Measurements from ENCODE around the gene EIF2S2. TPM values are rescaled to one million over a fixed set of nuclear protein-coding genes. Genes with fewer than 3 reads are reported as not detected.

EIF2S2 gene
- polyA plus RNA-seq, 2 of the 4 experiments (the other 2 are of a cell fraction): 149 to 227 TPM

- TF ChIP-seq MAZ (IDR thresholded peaks at IDR 0.05; ENCODE audit: borderline replicate concordance, low read depth, low read length): no peak
Observed at GRCh38 chr20:34070079-34070439, 42.0 kb downstream of the EIF2S2 start (continued).

- H3K9me3 ChIP-seq: no peaks in the 10 kb centered on the region
- TF ChIP-seq RAD21 (conservative IDR thresholded peaks at IDR 0.05 in 1 of 2, IDR thresholded peaks at IDR 0.05 in 1 of 2): peak; percentile 90 to 96
- TF ChIP-seq HOXB5 (CRISPR knock-in tag; IDR thresholded peaks at IDR 0.05): no peak
- TF ChIP-seq TP53 (CRISPR knock-in tag; IDR thresholded peaks at IDR 0.05): no peak
- peak; percentile 88 for TF ChIP-seq CTCF (IDR thresholded peaks at IDR 0.05)
- peak; percentile 77 for TF ChIP-seq SMC3 (IDR thresholded peaks at IDR 0.05)
- TF ChIP-seq RNF2 (IDR thresholded peaks at IDR 0.05; ENCODE audit: borderline replicate concordance, low read depth): no peak
- no peak for TF ChIP-seq RCOR1 (IDR thresholded peaks at IDR 0.05; ENCODE audit: low read depth, low read length)
- DNase-seq (ENCODE audit: low read depth in 1 of 2, low spot score in 1 of 2) (peak; percentile 66 to 83), ATAC-seq (peak; percentile 91), FAIRE-seq (no peak)
- POLR2A ChIA-PET: interaction anchor here (0.9 kb wide), 1 partner anchor 277 kb away, joined by 3 read pairs; no protein-coding TSS in a partner anchor
- WGBS (ENCODE audit: missing lambda C conversion rate): 49% methylated on average over 7 of the region's 7 CpGs
- CTCF ChIA-PET: interaction anchor here (0.5 to 4.8 kb wide), 56 partner anchors 9 to 1415 kb away, joined by 3 to 33 read pairs (median 4); no protein-coding TSS in a partner anchor
- H3K4me3 ChIP-seq: no peak overlapping the region
- no peak overlapping the region for H3K4me2 ChIP-seq
- no peak overlapping the region for H3K27ac ChIP-seq
- 0 out of 3 replicates have a peak, but pooled peaks cover 9% of the 10 kb centered on the region for H3K4me1 ChIP-seq
Observed at GRCh38 chr20:34069341-34070078, 42.5 kb downstream of the EIF2S2 start.

GRCh38 chr20:34068001-34068400 lies 44.0 kb downstream of the EIF2S2 start:
- Histone ChIP-seq H3K4me2 (no peak overlapping the region), H3K4me3 (no peak overlapping the region), H3K4me1 (0 out of 3 replicates have a peak, but pooled peaks cover 12% of the 10 kb centered on the region), H3K27ac (no peak overlapping the region), H3K9me3 (no peaks in the 10 kb centered on the region)
- TF ChIP-seq ATOH8 (CRISPR knock-in tag; IDR thresholded peaks at IDR 0.05; ENCODE audit: low read depth): no peak
- no peak for TF ChIP-seq REST (IDR thresholded peaks at IDR 0.05)
- TF ChIP-seq HES2 (IDR thresholded peaks at IDR 0.05): no peak
- TF ChIP-seq NPAS2 (CRISPR knock-in tag; IDR thresholded peaks at IDR 0.05; ENCODE audit: borderline replicate concordance): no peak
- TF ChIP-seq E2F6 (IDR thresholded peaks at IDR 0.05; ENCODE audit: borderline replicate concordance, low read depth): no peak
- no peak for TF ChIP-seq MYC (IDR thresholded peaks at IDR 0.05; ENCODE audit: borderline replicate concordance, low read length)
- no peak for TF ChIP-seq EHF (CRISPR knock-in tag; IDR thresholded peaks at IDR 0.05)
- no peak for TF ChIP-seq HDAC2 (IDR thresholded peaks at IDR 0.05)
- no peak for TF ChIP-seq POLR2AphosphoS2 (conservative IDR thresholded peaks at IDR 0.05; ENCODE audit: low read length)
- no peak for TF ChIP-seq GATA3 (IDR thresholded peaks at IDR 0.05; ENCODE audit: borderline replicate concordance)
- TF ChIP-seq KDM1A (IDR thresholded peaks at IDR 0.05; ENCODE audit: low read depth): no peak
- TF ChIP-seq CHD2 (IDR thresholded peaks at IDR 0.05; ENCODE audit: low read length, partially characterized antibody): no peak
- no peak for TF ChIP-seq MAX (IDR thresholded peaks at IDR 0.05)
- TF ChIP-seq ZC3H11A (IDR thresholded peaks at IDR 0.05): no peak
- TF ChIP-seq SREBF2 (IDR thresholded peaks at IDR 0.05): no peak
- ChIA-PET POLR2A (interaction anchor here (0.6 to 1.1 kb wide), 2 partner anchors 44 to 861 kb away, joined by 4 to 5 read pairs; partner anchors contain the start of gene EIF2S2), CTCF (interaction anchor here (0.6 to 4.8 kb wide), 24 partner anchors 10 to 972 kb away, joined by 3 to 33 read pairs (median 4); no protein-coding TSS in a partner anchor)
- FAIRE-seq (no peak), DNase-seq (ENCODE audit: low read depth in 1 of 2, low spot score in 1 of 2) (no peak), ATAC-seq (no peak)
- WGBS (ENCODE audit: missing lambda C conversion rate): 88% methylated on average over 1 of the region's 1 CpG

Data from A549 (cell line).